GM12878 (cell line): Measurements from ENCODE around the gene RCVRN. TPM values are rescaled to one million over a fixed set of nuclear protein-coding genes. Genes with fewer than 3 reads are reported as not detected.

Experiments used
- ATAC-seq: fragments of 200-7000 bp; cut with Tn5 transposase; 3 replicates; pipeline ENCODE4 v1.9.1; 2020; ENCODE audit warnings: mild to moderate bottlenecking, moderate library complexity
- BruUV-seq: library from RNA; stranded (reverse); fragments of 400-500 nt; replicated peaks from 2 replicates; lab custom pipeline; 2021; lab: Mats Ljungman, UMichigan
- CTCF ChIA-PET: fragments of 300-600 bp; sonication (Branson Sonifier 250); formaldehyde crosslinking; extraction: SDS; loops from one replicate; lab custom pipeline; 2021; ENCODE audit warnings: inconsistent platforms; lab: Yijun Ruan, JAX
- POLR2A ChIA-PET: fragments of 350-600 bp; formaldehyde crosslinking; extraction: SDS; loops from one replicate; lab custom pipeline; 2021; ENCODE audit warnings: inconsistent platforms; lab: Charles Lee
- RAD21 ChIA-PET: fragments of 300-600 bp; sonication (Branson Sonifier 250); formaldehyde crosslinking; loops from one replicate; lab custom pipeline; 2023; ENCODE audit warnings: antibody characterized with exemption; ENCODE audit not compliant: unreplicated experiment; lab: Charles Lee
- SMC1A ChIA-PET: fragments of 300-600 bp; sonication (Branson Sonifier 250); formaldehyde crosslinking; loops from one replicate; lab custom pipeline; 2023; ENCODE audit not compliant: unreplicated experiment, uncharacterized antibody; lab: Charles Lee
- DNase-seq: peaks from one replicate; pipeline ENCODE4 v3.0.0-alpha.2; 2011; ENCODE audit warnings: low read depth, low spot score
- FAIRE-seq: peaks from 3 replicates; lab custom pipeline; 2011; peaks lifted over from hg19 to GRCh38; lab: Jason Lieb, UNC
- H2AFZ ChIP-seq: 2 replicates; pipeline ENCODE4 v1.6.0; 2011; ENCODE audit warnings: low read depth, low read length, control low read depth; ENCODE audit not compliant: control insufficient read depth
- H3K27ac ChIP-seq: 2 replicates; pipeline ENCODE4 v1.5.1; 2011; ENCODE audit warnings: control low read depth; ENCODE audit not compliant: control insufficient read depth, insufficient read depth
- H3K27me3 ChIP-seq, 2 experiments: replicated peaks in 1 of 2; 2 replicates each; pipeline versions ENCODE4 v1.6.0 to v1.6.1; 2011; ENCODE audit warnings: low read length in 1 of 2; ENCODE audit not compliant: control insufficient read depth in 2 of 2, insufficient read depth in 2 of 2
- H3K36me3 ChIP-seq, 2 experiments: 2 replicates each; pipeline ENCODE4 v1.5.1; 2011; ENCODE audit warnings: low read length in 1 of 2; ENCODE audit not compliant: control insufficient read depth in 2 of 2, insufficient read depth in 2 of 2
- H3K4me1 ChIP-seq: 2 replicates; pipeline ENCODE4 v1.6.1; 2011; ENCODE audit warnings: mild to moderate bottlenecking, low read length, moderate library complexity, mixed read lengths; ENCODE audit not compliant: control insufficient read depth, insufficient read depth
- H3K4me2 ChIP-seq: 2 replicates; pipeline ENCODE4 v1.6.0; 2011; ENCODE audit warnings: control low read depth; ENCODE audit not compliant: control insufficient read depth, insufficient read depth
- H3K4me3 ChIP-seq: fragments of 200-600 bp; sonication (generic); 2 replicates; pipeline ENCODE4 v1.5.1; 2016
- H3K79me2 ChIP-seq: 2 replicates; pipeline ENCODE4 v1.6.0; 2011; ENCODE audit warnings: low read length; ENCODE audit not compliant: control insufficient read depth, insufficient read depth
- H3K9ac ChIP-seq: 2 replicates; pipeline ENCODE4 v1.8.0; 2011; ENCODE audit warnings: low read length, control low read depth, mixed read lengths; ENCODE audit not compliant: control insufficient read depth, insufficient read depth
- H3K9me3 ChIP-seq: replicated peaks from 3 replicates; pipeline ENCODE4 v1.5.1; 2011; ENCODE audit warnings: mild to moderate bottlenecking, low read length; ENCODE audit not compliant: control insufficient read depth, insufficient read depth
- H4K20me1 ChIP-seq: 2 replicates; pipeline ENCODE4 v1.6.0; 2011; ENCODE audit not compliant: control insufficient read depth, insufficient read depth
- ASH2L ChIP-seq: fragments of 300-600, 200-600 bp; sonication (generic); IDR thresholded peaks from 2 replicates; pipeline ENCODE4 v1.6.1; 2017; ENCODE audit warnings: low read depth, mild to moderate bottlenecking, borderline replicate concordance
- ATF7 ChIP-seq: fragments of 450-650 bp; IDR thresholded peaks from 2 replicates; pipeline ENCODE4 v1.6.1; 2016; ENCODE audit warnings: low read depth, mild to moderate bottlenecking
- CBX3 ChIP-seq: fragments of 200-600 bp; sonication (generic); IDR thresholded peaks from 2 replicates; pipeline ENCODE4 v1.6.1; 2016; ENCODE audit warnings: low read depth, borderline replicate concordance
- IRF4 ChIP-seq: IDR thresholded peaks from 2 replicates; pipeline ENCODE4 v1.6.1; 2011; ENCODE audit warnings: low read depth, low read length
- MTA2 ChIP-seq: fragments of 450-650 bp; IDR thresholded peaks from 2 replicates; pipeline ENCODE4 v1.6.1; 2016; ENCODE audit warnings: low read depth, mild to moderate bottlenecking, moderate library complexity
- NFIC ChIP-seq: IDR thresholded peaks from 2 replicates; pipeline ENCODE4 v1.6.1; 2012; ENCODE audit warnings: low read depth, mild to moderate bottlenecking, inconsistent platforms, low read length, moderate library complexity
- STAT1 ChIP-seq: fragments of 450-650 bp; conservative IDR thresholded peaks from 2 replicates; pipeline ENCODE4 v1.6.1; 2014; ENCODE audit warnings: antibody characterized with exemption, mild to moderate bottlenecking
- TARDBP ChIP-seq: IDR thresholded peaks from 2 replicates; pipeline ENCODE4 v1.6.1; 2016; ENCODE audit warnings: borderline replicate concordance
- TBL1XR1 ChIP-seq: IDR thresholded peaks from 2 replicates; pipeline ENCODE4 v1.6.1; 2012; ENCODE audit warnings: low read depth, low read length, improper control_type of control experiment
- ZNF217 ChIP-seq: fragments of 450-650 bp; IDR thresholded peaks from 2 replicates; pipeline ENCODE4 v1.6.1; 2017; ENCODE audit warnings: antibody characterized with exemption, mild to moderate bottlenecking
- ZNF24 ChIP-seq: fragments of 450-650 bp; IDR thresholded peaks from 2 replicates; pipeline ENCODE4 v1.6.1; 2017; ENCODE audit warnings: antibody characterized with exemption, mild to moderate bottlenecking
- WGBS: methylation state at CpG from one replicate; pipeline ENCODE4 v1.1.6; 2016; ENCODE audit warnings: low lambda C conversion rate; ENCODE audit not compliant: insufficient replicate concordance, insufficient coverage; ENCODE audit errors: missing lambda C conversion rate; 5-methylcytosine and 5-hydroxymethylcytosine counted together
- in situ Hi-C: fragments of 300-500 bp; cut with MboI; formaldehyde crosslinking; loops from 9 replicates; pipeline ENCODE4 v1.14.3; 2018; ENCODE audit warnings: mixed read lengths
- intact Hi-C: fragments of 100-400 bp; cut with micrococcal nuclease; formaldehyde crosslinking; loops from one replicate; pipeline ENCODE4 v1.14.2; 2022; ENCODE audit not compliant: unreplicated experiment
- polyA plus RNA-seq, 11 experiments: library from polyadenylated mRNA; depleted of rRNA in 4 of 11; unstranded in 6 of 11; stranded (reverse) in 5 of 11; fragments of >200 nt; fragmentation: Nextera tagmentation in 4 of 11; fragmentation: Illumina TruSeq in 1 of 11; extraction: Ambion mirVana in 4 of 11; extraction: Trizol in 1 of 11; gene quantifications; 1 replicate in 1 of 11; 2 replicates in 10 of 11; pipeline versions ENCODE4 v1.2.1 to v1.2.3, GENCODE V29; 2011 to 2016; ENCODE audit warnings: inconsistent platforms in 2 of 11, missing spikeins in 2 of 11, low read depth in 1 of 11
- total RNA-seq, 4 experiments: library from RNA; depleted of rRNA in 3 of 4; stranded (reverse); fragments of >200 nt in 3 of 4; fragmentation: Illumina TruSeq in 1 of 4; extraction: Trizol in 1 of 4; gene quantifications; 2 replicates each; pipeline versions ENCODE4 v1.2.1 to v1.2.3, GENCODE V29; 2013 to 2021
- TF ChIP-seq, protein P1 (sequence below): fragments of 450-650 bp; IDR thresholded peaks from 2 replicates; pipeline ENCODE4 v1.6.1; 2016; ENCODE audit warnings: mild to moderate bottlenecking, moderate library complexity, borderline replicate concordance
- TF ChIP-seq, protein P2 (sequence below): fragments of 450-650 bp; IDR thresholded peaks from 2 replicates; pipeline ENCODE4 v1.6.1; 2016; ENCODE audit warnings: mild to moderate bottlenecking
- TF ChIP-seq, protein P3 (sequence below): IDR thresholded peaks from 2 replicates; pipeline ENCODE4 v1.6.1; 2011; ENCODE audit warnings: borderline replicate concordance, low read depth, mild to moderate bottlenecking, moderate library complexity, mixed read lengths, low read length; ENCODE audit not compliant: insufficient read depth; ENCODE audit errors: extremely low read length

The RCVRN gene
- total and polyA plus RNA-seq, 10 of the 15 experiments (the other 5 are each of a cell fraction or from before 2014, with no cell fraction given), result 0.07 to 0.23 (median 0.14) TPM; not detected in 6

DNA sequence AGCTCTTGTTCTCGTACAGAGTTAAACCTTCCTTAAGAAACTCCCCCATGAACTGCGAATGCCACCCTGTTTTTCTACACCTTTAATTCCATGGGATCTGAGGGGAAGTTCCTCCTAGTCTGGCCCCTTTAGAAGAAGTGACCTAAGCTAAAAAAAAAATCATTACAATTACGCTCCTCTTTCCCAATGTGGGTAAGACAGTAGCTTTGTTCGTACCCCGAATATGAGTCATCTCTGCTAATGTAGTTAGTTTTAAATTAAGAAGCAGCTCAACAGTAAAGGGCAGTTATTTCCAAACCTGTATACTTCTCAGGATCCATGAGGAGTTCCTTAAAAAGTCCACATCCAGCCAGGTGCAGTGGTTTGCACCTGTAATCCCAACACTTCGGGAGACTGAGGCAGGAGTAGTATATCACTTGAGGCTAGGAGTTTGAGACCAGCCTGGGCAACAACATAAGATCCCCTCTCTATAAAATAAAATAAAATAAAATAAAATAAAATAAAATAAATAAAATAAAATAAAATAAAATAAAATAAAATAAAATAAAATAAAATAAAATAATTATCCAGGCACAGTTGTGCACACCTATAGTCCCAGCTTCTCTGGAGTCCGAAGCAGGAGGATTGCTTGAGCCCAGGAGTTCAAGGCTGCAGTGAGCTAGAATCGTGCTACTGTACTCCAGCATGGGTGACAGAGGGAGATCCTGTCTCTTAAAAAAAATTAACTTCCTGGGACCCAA is 26.1 kb downstream of the RCVRN start:
- peaks cover 0 to 1% of the 10 kb centered on the region in 2 experiments; a peak in 1 of 4 replicates for H3K27me3 ChIP-seq
- no peak for FAIRE-seq
- no peak overlapping the region for H2AFZ ChIP-seq
- H3K4me1 ChIP-seq, result no peaks in the 10 kb centered on the region
- peaks cover 1% of the 10 kb centered on the region; the same call in 1 of the 3 replicates for H3K9me3 ChIP-seq
- H3K9ac ChIP-seq, result no peak overlapping the region
- no peaks in the 10 kb centered on the region for H3K36me3 ChIP-seq
- ChIA-PET POLR2A (no interaction called here), SMC1A (no interaction called here), RAD21 (no interaction called here), CTCF (interaction anchor here (0.6 kb wide), 1 partner anchor 113 kb away, joined by 3 read pairs; no protein-coding TSS in a partner anchor)
- no peak for TF ChIP-seq TBL1XR1
- TF ChIP-seq, protein P1, sequence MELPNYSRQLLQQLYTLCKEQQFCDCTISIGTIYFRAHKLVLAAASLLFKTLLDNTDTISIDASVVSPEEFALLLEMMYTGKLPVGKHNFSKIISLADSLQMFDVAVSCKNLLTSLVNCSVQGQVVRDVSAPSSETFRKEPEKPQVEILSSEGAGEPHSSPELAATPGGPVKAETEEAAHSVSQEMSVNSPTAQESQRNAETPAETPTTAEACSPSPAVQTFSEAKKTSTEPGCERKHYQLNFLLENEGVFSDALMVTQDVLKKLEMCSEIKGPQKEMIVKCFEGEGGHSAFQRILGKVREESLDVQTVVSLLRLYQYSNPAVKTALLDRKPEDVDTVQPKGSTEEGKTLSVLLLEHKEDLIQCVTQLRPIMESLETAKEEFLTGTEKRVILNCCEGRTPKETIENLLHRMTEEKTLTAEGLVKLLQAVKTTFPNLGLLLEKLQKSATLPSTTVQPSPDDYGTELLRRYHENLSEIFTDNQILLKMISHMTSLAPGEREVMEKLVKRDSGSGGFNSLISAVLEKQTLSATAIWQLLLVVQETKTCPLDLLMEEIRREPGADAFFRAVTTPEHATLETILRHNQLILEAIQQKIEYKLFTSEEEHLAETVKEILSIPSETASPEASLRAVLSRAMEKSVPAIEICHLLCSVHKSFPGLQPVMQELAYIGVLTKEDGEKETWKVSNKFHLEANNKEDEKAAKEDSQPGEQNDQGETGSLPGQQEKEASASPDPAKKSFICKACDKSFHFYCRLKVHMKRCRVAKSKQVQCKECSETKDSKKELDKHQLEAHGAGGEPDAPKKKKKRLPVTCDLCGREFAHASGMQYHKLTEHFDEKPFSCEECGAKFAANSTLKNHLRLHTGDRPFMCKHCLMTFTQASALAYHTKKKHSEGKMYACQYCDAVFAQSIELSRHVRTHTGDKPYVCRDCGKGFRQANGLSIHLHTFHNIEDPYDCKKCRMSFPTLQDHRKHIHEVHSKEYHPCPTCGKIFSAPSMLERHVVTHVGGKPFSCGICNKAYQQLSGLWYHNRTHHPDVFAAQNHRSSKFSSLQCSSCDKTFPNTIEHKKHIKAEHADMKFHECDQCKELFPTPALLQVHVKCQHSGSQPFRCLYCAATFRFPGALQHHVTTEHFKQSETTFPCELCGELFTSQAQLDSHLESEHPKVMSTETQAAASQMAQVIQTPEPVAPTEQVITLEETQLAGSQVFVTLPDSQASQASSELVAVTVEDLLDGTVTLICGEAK, result no peak
- no peak for TF ChIP-seq STAT1
- TF ChIP-seq NFIC, result no peak
- TF ChIP-seq IRF4, result no peak
- TF ChIP-seq ZNF217, result no peak
- no peak for TF ChIP-seq ASH2L
- TF ChIP-seq TARDBP, result no peak
- no peak for TF ChIP-seq CBX3
- TF ChIP-seq, protein P2, sequence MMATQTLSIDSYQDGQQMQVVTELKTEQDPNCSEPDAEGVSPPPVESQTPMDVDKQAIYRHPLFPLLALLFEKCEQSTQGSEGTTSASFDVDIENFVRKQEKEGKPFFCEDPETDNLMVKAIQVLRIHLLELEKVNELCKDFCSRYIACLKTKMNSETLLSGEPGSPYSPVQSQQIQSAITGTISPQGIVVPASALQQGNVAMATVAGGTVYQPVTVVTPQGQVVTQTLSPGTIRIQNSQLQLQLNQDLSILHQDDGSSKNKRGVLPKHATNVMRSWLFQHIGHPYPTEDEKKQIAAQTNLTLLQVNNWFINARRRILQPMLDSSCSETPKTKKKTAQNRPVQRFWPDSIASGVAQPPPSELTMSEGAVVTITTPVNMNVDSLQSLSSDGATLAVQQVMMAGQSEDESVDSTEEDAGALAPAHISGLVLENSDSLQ, result no peak
- TF ChIP-seq, protein P3, sequence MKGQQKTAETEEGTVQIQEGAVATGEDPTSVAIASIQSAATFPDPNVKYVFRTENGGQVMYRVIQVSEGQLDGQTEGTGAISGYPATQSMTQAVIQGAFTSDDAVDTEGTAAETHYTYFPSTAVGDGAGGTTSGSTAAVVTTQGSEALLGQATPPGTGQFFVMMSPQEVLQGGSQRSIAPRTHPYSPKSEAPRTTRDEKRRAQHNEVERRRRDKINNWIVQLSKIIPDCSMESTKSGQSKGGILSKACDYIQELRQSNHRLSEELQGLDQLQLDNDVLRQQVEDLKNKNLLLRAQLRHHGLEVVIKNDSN, result no peak
- TF ChIP-seq ATF7, result no peak
- TF ChIP-seq MTA2, result no peak
- no peak for TF ChIP-seq ZNF24
- no peak for ATAC-seq
- H3K4me2 ChIP-seq, result no peak overlapping the region
- H3K79me2 ChIP-seq, result no peaks in the 10 kb centered on the region
- no peak overlapping the region for H3K27ac ChIP-seq
- no peaks in the 10 kb centered on the region for H4K20me1 ChIP-seq
- intact Hi-C loops (no loop called here), in situ Hi-C loops (no loop called here)
- 36% methylated on average over 8 of the region's 8 CpGs for WGBS
- H3K4me3 ChIP-seq, result no peak overlapping the region
- no peak for DNase-seq
- BruUV-seq, result no TSS peak
